ENCODE results near the gene GRIN2A.

Gene GRIN2A

DNA sequence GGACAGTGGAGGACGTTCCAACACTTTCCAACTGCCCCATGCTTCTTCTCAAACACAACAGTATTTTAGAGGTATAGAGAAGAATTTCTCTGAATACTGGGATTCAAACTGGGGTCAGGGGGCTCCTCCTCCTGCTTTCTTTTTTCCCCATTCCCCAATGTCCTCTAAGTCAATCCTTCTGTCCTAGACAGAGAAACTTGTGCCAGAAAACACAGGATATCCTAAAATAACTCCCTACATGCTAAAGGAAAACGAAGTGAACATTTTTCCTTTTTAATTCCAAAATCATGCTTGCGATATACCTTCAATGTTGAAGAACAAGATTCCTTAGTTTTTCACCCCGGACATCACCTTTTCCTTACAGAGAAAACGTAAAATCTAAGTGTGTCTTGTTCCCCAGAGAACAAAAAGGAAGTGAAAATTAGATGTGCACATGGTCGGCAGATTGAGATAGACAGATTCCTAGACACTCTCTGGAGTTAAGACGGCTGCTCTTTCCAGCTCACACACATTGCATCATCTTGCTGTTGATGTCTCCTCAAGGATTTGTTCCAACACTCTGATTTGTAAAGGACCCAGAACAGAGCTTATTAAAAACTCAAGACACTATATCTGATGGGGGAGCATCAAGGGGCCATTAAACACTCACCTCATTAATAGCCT, 228.2 kb downstream of the GRIN2A start:
- in situ Hi-C loops (cut with HindIII; ENCODE audit: low pct_ligation_motif_present, low sequenced_read_pairs): no loop called here

DNA sequence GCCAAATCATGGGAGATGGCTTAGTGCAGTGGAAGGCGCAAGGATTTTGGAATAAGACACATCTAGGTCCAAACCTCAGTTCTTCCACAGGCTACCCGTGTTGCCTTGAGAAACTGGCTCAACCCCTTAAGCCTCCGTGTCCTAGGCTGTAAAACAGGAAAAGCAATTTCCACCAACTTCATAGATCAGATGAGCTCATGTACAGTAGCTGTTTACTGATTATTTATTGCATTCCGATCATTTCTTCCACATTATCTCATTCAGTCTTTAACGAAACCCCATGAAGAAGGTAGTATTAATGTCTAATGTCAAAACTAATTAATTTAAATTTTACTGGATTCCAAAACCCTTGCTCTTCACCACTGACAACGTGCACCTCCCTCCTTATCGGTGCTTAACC, 231.6 kb downstream of the GRIN2A start:
- in situ Hi-C loops (cut with HindIII; ENCODE audit: low pct_ligation_motif_present, low sequenced_read_pairs): no loop called here
- H3K27ac ChIP-seq: no peak overlapping the region
- TF ChIP-seq, protein P1, sequence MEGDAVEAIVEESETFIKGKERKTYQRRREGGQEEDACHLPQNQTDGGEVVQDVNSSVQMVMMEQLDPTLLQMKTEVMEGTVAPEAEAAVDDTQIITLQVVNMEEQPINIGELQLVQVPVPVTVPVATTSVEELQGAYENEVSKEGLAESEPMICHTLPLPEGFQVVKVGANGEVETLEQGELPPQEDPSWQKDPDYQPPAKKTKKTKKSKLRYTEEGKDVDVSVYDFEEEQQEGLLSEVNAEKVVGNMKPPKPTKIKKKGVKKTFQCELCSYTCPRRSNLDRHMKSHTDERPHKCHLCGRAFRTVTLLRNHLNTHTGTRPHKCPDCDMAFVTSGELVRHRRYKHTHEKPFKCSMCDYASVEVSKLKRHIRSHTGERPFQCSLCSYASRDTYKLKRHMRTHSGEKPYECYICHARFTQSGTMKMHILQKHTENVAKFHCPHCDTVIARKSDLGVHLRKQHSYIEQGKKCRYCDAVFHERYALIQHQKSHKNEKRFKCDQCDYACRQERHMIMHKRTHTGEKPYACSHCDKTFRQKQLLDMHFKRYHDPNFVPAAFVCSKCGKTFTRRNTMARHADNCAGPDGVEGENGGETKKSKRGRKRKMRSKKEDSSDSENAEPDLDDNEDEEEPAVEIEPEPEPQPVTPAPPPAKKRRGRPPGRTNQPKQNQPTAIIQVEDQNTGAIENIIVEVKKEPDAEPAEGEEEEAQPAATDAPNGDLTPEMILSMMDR (IDR thresholded peaks at IDR 0.05; ENCODE audit: low read depth, low read length, missing control alignments): no peak
- H3K27me3 ChIP-seq (replicated peaks): no peaks in the 10 kb centered on the region
- no peak overlapping the region for H3K4me3 ChIP-seq (ENCODE audit: low read depth, low read length)
- H3K36me3 ChIP-seq (replicated peaks): no peaks in the 10 kb centered on the region
- no peak for DNase-seq

More for the DNA sequence above, 228.2 kb downstream of the GRIN2A start:
- H3K27me3 ChIP-seq (replicated peaks): no peaks in the 10 kb centered on the region
- TF ChIP-seq, protein P1 (IDR thresholded peaks at IDR 0.05; ENCODE audit: low read depth, low read length, missing control alignments): no peak
- no peak for DNase-seq
- no peak overlapping the region for H3K27ac ChIP-seq
- H3K36me3 ChIP-seq (replicated peaks): no peaks in the 10 kb centered on the region
- no peak overlapping the region for H3K4me3 ChIP-seq (ENCODE audit: low read depth, low read length)

DNA sequence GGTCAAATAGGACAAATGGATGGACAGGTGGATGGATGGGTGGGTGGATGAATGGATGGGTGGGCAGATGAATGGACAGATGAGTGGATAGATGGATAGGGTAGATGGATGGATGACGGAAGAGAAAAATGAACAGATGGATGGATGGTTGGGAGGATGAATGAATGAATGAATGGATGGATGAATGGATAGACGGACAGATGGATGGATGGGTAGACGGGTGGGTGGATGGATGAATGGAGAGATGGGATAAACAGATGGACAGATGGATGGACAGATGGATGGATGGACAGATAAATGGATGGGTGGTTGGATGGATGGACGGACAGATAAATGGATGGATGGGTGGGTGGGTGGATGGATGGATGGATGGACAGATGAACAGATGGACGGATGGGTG, 232.8 kb downstream of the GRIN2A start:
- Histone ChIP-seq H3K27ac (no peak overlapping the region), H3K4me3 (ENCODE audit: low read depth, low read length) (no peak overlapping the region), H3K36me3 (replicated peaks) (no peaks in the 10 kb centered on the region), H3K27me3 (replicated peaks) (no peaks in the 10 kb centered on the region)
- TF ChIP-seq, protein P1 (IDR thresholded peaks at IDR 0.05; ENCODE audit: low read depth, low read length, missing control alignments): no peak
- in situ Hi-C loops (cut with HindIII; ENCODE audit: low pct_ligation_motif_present, low sequenced_read_pairs): no loop called here
- DNase-seq: no peak

DNA sequence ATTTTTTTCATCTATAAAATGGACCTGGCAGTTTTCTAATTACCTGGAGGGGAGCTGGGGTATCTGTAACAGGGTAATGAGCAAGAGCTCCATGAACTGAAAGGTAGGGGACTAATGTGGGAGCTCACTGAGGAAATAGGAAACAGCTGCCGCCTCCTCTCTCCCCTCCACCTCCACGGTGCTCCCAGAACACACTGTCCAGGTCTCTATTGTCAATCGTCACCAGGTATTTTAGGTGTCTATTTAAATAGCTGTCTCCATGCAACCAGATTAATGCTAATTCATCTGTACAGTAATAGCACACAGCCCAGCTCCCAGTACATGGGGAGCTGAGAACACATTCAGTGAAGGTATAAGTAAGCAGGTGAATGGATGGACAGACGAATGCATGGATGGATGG, 233.3 kb downstream of the GRIN2A start:
- Histone ChIP-seq H3K4me3 (ENCODE audit: low read depth, low read length) (no peak overlapping the region), H3K27me3 (replicated peaks) (no peaks in the 10 kb centered on the region), H3K36me3 (replicated peaks) (no peaks in the 10 kb centered on the region), H3K27ac (no peak overlapping the region)
- in situ Hi-C loops (cut with HindIII; ENCODE audit: low pct_ligation_motif_present, low sequenced_read_pairs): no loop called here
- no peak for DNase-seq
- TF ChIP-seq, protein P1 (IDR thresholded peaks at IDR 0.05; ENCODE audit: low read depth, low read length, missing control alignments): no peak

DNA sequence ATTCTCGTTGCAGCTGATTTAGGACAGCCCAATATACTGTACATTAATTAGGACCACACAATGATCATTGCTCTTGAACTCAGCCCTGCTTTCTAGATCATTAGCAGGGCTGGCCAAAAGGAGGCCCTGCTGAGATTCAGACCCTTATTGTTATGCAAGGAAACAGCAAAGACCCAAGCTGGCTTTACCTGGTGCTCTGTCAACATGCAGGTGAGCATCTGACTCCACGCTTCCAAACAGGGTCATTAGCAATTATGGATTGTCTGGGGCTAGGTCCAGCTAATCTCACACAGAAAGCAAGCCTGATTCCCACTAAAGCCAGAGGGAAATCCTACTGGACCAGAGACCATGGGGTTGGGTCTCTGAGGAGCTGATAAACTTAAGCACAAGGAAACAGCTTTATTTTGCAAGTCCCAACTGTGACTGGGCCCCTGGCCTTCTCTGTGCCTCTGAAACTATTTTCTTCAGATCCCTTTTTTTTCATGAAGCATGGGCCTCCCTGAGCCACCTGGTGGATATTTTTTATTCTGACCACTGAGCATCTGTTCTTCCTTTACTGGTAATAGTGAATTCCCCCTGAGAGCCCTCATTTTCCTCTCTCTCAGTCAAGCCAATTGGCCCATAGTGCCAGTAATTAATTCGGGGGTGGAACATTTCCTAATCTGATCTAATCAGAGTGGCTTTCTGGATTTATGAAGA, 236.1 kb downstream of the GRIN2A start:
- DNase-seq: no peak
- TF ChIP-seq, protein P1 (IDR thresholded peaks at IDR 0.05; ENCODE audit: low read depth, low read length, missing control alignments): no peak
- in situ Hi-C loops (cut with HindIII; ENCODE audit: low pct_ligation_motif_present, low sequenced_read_pairs): no loop called here
- no peak overlapping the region for H3K4me3 ChIP-seq (ENCODE audit: low read depth, low read length)
- H3K27ac ChIP-seq: no peak overlapping the region
- H3K27me3 ChIP-seq (replicated peaks): no peaks in the 10 kb centered on the region
- no peaks in the 10 kb centered on the region for H3K36me3 ChIP-seq (replicated peaks)
